ENCODE measurements around the gene TYW1.
"Not testable (repeated sequence)": the region's sequence is repeated elsewhere in the genome, so short reads cannot be mapped to it uniquely, and the experiment has no call there.

The TYW1 gene

GRCh38 chr7:67105377-67105776 lies 108.7 kb downstream of the TYW1 start:
- DNase-seq (ENCODE audit: low read depth) = no peak
- H3K4me3 ChIP-seq (ENCODE audit: low read length) = no peak overlapping the region
- no peak for TF ChIP-seq CTCF (conservative IDR thresholded peaks at IDR 0.05; ENCODE audit: low read depth, low read length)

GRCh38 chr7:67106255-67106654 lies 109.6 kb downstream of the TYW1 start:
- not testable (repeated sequence) for H3K4me3 ChIP-seq (ENCODE audit: low read length); DNase-seq (ENCODE audit: low read depth)

DNA sequence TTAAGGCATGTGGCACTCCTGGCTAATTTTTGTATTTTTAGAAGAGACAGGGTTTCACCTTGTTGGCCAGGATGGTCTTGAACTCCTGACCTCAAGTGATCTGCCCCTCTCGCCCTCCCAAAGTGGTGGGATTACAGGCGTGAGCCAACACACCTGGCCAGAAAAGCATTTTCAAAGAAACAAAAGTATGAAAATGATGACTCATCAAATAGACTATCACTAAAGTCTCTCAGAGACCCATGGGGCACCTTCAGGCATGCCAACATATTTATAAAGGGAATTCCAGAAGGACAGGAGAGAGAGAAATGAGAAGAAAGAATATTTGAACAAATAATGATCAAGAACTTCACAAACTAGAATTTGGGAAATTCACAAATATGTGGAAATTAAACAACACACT lies 114.7 kb downstream of the TYW1 start:
- not testable (repeated sequence) for H3K4me3 ChIP-seq (ENCODE audit: low read length); DNase-seq (ENCODE audit: low read depth)

DNA sequence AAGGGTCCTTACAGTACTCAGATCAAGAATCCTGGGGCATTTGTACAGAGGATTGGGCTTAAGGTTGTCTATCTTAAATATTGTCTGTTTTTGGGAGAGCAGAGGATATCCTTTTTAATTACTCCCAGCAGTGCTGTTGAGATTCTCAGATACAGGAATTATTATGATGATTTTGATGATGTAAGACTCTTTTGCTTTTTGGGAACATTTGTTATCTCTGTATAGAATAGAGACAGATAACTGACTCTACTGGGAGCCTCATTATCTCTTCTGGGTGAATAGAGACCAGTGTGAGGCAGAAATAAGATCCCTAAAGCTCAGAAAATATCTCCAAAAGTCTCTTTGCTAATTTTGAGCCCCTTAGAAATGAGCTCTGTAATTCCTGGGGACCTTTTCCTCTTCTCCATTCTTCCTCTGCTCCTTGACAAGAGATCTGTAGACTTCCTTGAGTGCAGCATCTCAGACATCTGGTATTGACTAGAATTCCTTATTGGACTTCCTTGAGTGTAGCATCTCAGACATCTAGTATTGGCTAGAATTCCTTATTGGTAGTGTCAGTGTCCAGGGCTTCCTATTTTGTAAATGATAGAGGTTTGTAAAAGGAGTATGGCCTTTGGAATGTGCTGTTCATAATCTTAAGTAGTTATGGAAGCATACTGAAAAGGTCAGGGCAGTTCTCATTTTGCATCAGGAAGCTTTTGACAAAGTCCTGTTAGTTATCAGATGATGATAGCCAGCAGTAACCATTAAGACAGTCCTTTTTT lies 118.0 kb downstream of the TYW1 start:
- not testable (repeated sequence) for H3K4me3 ChIP-seq (ENCODE audit: low read length); DNase-seq (ENCODE audit: low read depth)

GRCh38 chr7:67120491-67120890 lies 123.9 kb downstream of the TYW1 start:
- H3K4me3 ChIP-seq (ENCODE audit: low read length); DNase-seq (ENCODE audit: low read depth): not testable (repeated sequence)

DNA sequence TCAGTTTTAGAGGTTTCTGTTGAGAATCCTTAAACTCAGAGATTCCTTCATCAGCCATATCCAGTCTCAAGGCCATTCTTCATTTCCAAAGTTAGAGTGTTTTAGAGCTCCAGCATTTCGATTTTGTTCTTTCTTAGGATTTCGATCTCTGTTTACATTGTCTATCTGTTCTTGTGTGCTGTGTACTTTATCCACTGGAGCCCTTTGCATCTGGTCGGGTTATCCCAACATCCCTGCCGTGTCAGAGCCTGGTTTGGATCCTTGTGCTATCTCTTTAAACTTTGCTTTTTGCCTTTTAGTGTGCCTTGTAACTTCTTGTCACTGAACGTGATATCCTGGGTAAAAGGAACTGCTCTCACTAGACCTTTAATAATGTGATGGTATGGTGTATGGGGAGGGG lies 131.6 kb downstream of the TYW1 start:
- H3K4me3 ChIP-seq (ENCODE audit: low read length); DNase-seq (ENCODE audit: low read depth): not testable (repeated sequence)

DNA sequence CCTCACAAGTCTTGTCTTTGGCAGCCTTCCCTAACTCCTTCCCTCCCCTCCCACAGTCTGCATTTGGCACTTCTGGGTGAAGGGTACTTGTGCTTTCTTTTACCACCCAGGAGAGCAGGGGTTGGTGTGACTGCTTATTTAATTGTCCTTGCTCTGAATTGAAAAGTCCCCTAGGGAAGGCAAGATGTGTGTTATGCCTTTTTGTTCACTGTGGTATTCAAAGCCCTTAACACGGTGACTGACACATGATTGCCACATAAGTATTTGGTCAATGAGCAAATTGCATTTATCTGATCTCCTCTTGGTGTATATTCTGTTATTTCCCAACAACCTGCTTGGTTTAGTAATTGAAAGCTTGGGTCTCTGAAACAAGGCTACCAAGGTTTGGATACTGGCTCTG lies 134.1 kb downstream of the TYW1 start:
- not testable (repeated sequence) for DNase-seq (ENCODE audit: low read depth); H3K4me3 ChIP-seq (ENCODE audit: low read length)

GRCh38 chr7:67134912-67135311 lies 138.3 kb downstream of the TYW1 start:
- not testable (repeated sequence) for H3K4me3 ChIP-seq (ENCODE audit: low read length); DNase-seq (ENCODE audit: low read depth)

GRCh38 chr7:67135617-67136486 lies 139.2 kb downstream of the TYW1 start:
- H3K4me3 ChIP-seq (ENCODE audit: low read length); DNase-seq (ENCODE audit: low read depth): not testable (repeated sequence)

- H3K4me3 ChIP-seq (ENCODE audit: low read length); DNase-seq (ENCODE audit: low read depth): not testable (repeated sequence)
These were observed 140.9 kb downstream of the TYW1 start for GRCh38 chr7:67137489-67137888.

DNA sequence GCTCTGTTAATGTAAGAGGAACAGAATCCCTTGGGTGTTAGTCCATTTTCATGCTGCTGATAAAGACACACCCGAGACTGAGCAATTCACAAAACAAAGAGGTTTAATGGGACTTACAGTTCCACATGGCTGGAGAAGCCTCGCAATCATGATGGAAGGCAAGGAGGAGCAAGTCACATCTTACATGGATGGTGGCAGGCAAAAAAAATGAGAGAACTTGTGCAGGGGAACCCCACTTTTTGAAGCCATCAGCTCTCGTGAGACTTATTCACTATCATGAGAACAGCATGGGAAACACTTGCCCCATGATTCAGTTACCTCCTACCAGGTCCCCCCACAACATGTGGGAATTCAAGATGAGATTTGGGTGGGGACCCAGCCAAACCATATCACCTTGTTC lies 143.2 kb downstream of the TYW1 start:
- not testable (repeated sequence) for H3K4me3 ChIP-seq (ENCODE audit: low read length); DNase-seq (ENCODE audit: low read depth)

- not testable (repeated sequence) for H3K4me3 ChIP-seq (ENCODE audit: low read length); DNase-seq (ENCODE audit: low read depth)
These were observed 144.4 kb downstream of the TYW1 start for GRCh38 chr7:67141001-67141400.

DNA sequence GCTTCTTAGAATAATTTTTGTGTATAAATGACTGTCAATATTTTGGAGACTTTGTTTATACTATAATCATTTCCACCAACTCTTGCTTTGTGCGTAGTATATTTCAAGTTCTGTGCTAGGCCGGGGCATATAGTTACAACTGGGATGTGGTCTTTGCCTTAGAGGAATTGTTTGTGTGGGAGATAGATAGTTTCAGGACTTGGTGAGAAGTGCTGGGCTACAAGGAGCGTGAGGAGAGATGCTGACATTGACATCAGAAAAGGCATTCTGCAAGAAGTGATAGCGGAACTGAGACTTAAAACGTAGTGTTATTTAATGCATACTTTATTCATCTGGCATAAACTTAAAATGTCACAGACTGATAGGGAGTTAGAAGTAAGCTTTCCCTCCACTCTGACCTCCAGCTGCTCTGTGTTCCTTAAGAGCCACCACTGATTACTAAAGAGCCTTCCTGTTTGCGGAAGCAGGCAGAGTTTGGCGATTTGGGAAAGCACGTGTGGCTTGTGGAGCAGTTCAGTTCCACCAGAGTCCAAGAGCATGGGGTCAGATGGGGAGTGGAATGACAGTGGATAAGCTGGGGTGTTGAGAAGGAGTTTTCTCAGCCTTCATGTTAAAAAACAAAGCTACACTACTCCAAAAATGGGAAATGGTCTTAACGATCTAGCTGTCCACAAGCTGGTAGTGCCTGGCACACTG lies 146.6 kb downstream of the TYW1 start:
- DNase-seq (ENCODE audit: low read depth); H3K4me3 ChIP-seq (ENCODE audit: low read length): not testable (repeated sequence)

- not testable (repeated sequence) for DNase-seq (ENCODE audit: low read depth)
These were observed 149.1 kb downstream of the TYW1 start for GRCh38 chr7:67145581-67146193.

DNA sequence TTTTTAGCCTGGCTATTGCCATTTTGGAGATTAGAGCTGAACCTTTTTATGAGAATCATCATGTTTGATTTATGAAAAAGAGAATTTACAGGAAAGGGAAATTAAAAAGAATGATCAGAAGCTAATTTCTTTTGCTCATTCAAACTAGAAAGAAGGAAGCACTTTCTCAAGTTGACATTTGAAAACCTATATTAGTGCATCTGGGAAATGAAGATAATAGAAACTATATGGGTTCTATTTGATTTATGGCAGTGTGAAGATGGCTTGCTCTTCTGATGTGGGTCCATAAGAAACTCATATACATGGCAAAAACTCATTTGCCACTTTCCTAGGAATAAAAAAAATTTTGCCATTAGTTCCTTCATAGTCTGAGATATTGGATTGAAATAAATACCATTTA lies 152.5 kb downstream of the TYW1 start:
- not testable (repeated sequence) for DNase-seq (ENCODE audit: low read depth); H3K4me3 ChIP-seq (ENCODE audit: low read length)

More at GRCh38 chr7:67145581-67146193, 149.1 kb downstream of the TYW1 start:
- H3K4me3 ChIP-seq (ENCODE audit: low read length) = not testable (repeated sequence)

DNA sequence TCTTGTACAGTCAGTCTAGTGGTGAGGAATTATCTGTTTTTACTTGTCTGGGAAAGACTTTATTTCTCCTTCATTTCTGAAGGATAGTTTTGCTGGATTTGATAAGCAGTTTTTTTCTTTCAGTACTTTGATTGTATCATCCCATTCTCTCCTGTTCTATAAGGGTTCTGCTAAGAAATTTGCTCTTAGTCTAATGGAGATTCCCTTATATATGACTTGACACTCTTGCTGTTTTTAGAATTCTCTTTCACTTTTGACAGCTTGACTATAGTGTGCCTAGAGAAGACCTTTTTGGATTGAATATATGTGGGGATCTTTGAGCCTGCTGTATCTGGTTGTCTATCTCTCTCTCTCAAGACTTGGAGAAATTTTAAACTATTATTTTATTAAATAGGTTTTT lies 157.7 kb downstream of the TYW1 start:
- DNase-seq (ENCODE audit: low read depth); H3K4me3 ChIP-seq (ENCODE audit: low read length): not testable (repeated sequence)

GRCh38 chr7:67156064-67156463 lies 159.4 kb downstream of the TYW1 start:
- not testable (repeated sequence) for DNase-seq (ENCODE audit: low read depth); H3K4me3 ChIP-seq (ENCODE audit: low read length)

DNA sequence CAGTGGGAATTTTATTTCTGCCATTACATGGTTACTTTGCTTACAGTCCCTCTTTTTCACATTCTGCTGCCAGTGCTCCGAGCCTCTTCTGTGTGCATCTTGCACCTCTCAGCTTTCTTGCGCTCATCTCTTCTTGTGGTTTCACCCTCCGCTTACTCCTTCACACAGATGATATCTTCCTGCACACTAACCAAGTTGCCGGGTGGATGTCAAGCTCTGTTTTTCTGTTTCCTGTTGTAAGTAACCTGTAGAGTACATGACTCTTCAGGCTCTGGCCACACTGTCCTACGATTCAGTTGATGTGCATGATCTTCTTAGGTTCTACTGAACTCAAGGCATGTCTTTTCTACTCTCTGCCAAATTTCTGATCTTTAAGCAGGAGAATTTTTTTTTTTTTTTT lies 166.7 kb downstream of the TYW1 start:
- H3K4me3 ChIP-seq (ENCODE audit: low read length); DNase-seq (ENCODE audit: low read depth): not testable (repeated sequence)
